Lower leg skin (tissue), 4 donors: ENCODE data around the gene KAZN. TPM values are rescaled to one million over a fixed set of nuclear protein-coding genes. Genes with fewer than 3 reads are reported as not detected.

Experiments
- DNase-seq, 2 donors: peaks; one replicate each; pipeline ENCODE4 v3.0.0-alpha.2; 2019; ENCODE audit warnings: low spot score in 2 of 2
- H3K4me3 ChIP-seq: fragments of 200-600 bp; sonication (generic); 2 replicates; pipeline ENCODE4 v1.5.1; 2017; ENCODE audit warnings: mild to moderate bottlenecking, low read depth; ENCODE audit not compliant: poor library complexity, severe bottlenecking
- POLR2A ChIP-seq, 2 donors: fragments of 450-650 bp; IDR thresholded peaks; one replicate each; pipeline ENCODE4 v1.6.1; 2016 to 2017; ENCODE audit warnings: antibody characterized with exemption in 2 of 2, mild to moderate bottlenecking in 1 of 2, moderate library complexity in 1 of 2
- WGBS, 2 donors: methylation state at CpG; one replicate each; pipeline ENCODE4 v1.1.5; 2018; 5-methylcytosine and 5-hydroxymethylcytosine counted together
- intact Hi-C: fragments of 100-400 bp; cut with DNase I; formaldehyde crosslinking; loops from one replicate; pipeline ENCODE4 v1.15.0; 2023; ENCODE audit warnings: low total_unique reads
- total RNA-seq, 4 donors: library from RNA; depleted of rRNA; stranded (reverse); fragments of >200 nt; gene quantifications; one replicate each; pipeline ENCODE4 v1.1.0, GENCODE V29; 2016
- TF ChIP-seq, protein P1 (sequence below), 3 donors: fragments of 450-650 bp; IDR thresholded peaks; one replicate each; pipeline ENCODE4 v1.5.1; 2016; ENCODE audit warnings: antibody characterized with exemption in 3 of 3, mild to moderate bottlenecking in 3 of 3, moderate library complexity in 2 of 3

Gene KAZN
- total RNA-seq, 4 donors from 2014 or later, result 21.4 to 36.0 (median 28.4) TPM

DNA sequence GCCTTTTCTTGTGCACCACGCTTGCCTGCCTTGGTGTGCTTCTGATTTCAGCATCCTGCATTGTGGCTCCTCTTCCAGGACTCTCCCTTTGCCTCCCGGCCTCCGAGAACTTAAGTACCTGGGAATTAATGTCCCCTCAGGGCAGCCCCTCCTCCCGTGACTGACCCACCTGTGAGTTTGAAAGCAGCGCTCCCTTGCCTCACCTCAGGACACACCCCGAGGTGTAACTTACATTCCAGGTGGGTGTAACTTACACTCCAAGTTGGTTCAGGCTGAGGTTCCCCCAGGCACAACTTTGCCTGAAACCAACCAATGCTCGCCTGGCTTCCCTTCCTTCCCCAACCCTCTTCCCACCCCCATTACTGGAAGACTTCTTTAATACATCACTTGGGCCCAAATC lies 161.4 kb downstream of the KAZN start:
- DNase-seq, result peak in 1 of 2 donors; percentile 30
- H3K4me3 ChIP-seq, result no peak overlapping the region
- no peak for TF ChIP-seq POLR2A (IDR thresholded peaks at IDR 0.05)
- TF ChIP-seq, protein P1, sequence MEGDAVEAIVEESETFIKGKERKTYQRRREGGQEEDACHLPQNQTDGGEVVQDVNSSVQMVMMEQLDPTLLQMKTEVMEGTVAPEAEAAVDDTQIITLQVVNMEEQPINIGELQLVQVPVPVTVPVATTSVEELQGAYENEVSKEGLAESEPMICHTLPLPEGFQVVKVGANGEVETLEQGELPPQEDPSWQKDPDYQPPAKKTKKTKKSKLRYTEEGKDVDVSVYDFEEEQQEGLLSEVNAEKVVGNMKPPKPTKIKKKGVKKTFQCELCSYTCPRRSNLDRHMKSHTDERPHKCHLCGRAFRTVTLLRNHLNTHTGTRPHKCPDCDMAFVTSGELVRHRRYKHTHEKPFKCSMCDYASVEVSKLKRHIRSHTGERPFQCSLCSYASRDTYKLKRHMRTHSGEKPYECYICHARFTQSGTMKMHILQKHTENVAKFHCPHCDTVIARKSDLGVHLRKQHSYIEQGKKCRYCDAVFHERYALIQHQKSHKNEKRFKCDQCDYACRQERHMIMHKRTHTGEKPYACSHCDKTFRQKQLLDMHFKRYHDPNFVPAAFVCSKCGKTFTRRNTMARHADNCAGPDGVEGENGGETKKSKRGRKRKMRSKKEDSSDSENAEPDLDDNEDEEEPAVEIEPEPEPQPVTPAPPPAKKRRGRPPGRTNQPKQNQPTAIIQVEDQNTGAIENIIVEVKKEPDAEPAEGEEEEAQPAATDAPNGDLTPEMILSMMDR (IDR thresholded peaks at IDR 0.05), result no peak
- WGBS, 2 donors, result 44 to 59% methylated on average over 7 of the region's 7 CpGs
- intact Hi-C loops, result no loop called here

DNA sequence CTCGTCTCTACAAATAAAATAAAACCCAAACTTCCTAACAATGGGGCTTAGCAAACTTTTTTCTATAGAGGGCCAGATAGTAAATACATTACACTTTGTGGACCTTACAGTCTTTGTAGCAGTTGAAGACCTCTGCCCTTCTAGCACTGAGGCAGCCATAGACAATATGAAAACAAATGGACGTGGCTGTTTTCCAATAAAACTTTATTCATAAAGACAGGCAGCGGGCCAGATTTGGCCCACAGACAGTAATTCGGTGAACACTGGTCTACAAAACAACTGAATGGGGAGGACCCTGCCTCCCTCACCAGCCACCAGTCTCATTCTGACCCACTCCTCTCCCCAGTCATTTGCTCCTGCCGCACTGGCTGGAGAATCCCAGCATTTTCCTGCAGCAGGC lies 162.3 kb downstream of the KAZN start:
- 96 to 97% methylated on average over 5 of the region's 5 CpGs for WGBS, 2 donors
- TF ChIP-seq, protein P1 (IDR thresholded peaks at IDR 0.05), result no peak
- no peak for TF ChIP-seq POLR2A (IDR thresholded peaks at IDR 0.05)
- no peak for DNase-seq
- intact Hi-C loops, result no loop called here
- H3K4me3 ChIP-seq, result no peak overlapping the region

DNA sequence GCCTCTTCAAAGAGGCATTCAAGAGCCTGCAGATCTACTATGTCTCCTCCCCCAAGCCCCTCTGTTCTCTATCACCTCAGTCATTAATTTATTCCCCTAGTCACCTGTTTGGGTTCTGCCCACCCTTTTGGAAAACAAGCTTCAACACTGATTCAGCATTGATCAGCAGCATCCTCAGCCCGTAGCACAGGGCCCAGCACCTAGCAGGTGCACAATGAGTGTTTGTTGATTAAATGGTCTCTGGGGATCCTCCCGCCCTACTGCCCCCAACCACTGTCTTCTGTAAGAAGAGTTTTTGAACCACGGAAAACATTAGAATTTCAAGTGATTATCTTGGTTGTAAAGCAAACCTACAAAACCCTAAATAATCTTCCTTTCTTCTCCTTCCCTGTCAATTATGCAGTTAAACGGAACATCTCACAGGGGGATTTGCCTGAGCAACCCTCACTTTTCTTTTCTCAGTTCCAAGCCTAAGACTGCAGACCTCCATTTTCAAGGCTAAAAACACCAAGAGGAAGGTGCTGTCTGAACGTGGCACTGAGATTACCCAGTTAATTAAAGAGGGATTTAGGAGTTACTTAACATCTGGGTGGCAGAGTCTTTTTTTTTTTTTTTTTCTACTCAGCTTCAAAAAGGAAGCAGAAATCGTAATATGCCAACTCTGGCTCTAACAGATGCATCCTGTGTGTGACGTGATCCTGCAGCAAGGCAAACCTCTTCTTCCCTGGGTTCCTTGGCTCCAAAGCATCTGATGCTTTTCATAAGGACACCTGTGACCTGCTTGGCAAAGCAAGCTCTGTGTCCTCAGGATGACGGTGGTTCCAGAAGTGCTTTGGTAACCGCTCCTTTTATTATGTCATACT lies 163.0 kb downstream of the KAZN start:
- no peak overlapping the region for H3K4me3 ChIP-seq
- intact Hi-C loops, result no loop called here
- 66 to 70% methylated on average over 9 of the region's 9 CpGs for WGBS, 2 donors
- TF ChIP-seq POLR2A (IDR thresholded peaks at IDR 0.05), result no peak
- TF ChIP-seq, protein P1 (IDR thresholded peaks at IDR 0.05), result no peak
- no peak for DNase-seq

DNA sequence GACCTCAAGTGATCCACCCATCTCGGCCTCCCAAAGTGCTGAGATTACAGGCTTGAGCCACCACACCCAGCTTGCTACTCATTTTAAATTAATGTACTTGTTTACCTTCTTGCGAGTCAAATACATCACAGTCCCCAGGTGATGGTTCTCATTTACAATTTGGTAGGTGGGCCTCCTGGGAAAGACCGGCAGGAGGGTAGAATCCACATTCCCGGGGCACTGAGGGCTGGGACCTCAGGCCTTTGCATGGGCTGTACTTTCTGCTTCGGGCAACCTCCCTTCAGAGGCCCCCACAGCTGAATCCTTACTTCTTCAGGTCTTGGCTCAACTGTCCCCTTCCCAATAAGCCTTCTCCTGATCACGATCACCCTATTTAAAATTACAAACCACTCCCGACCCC lies 165.5 kb downstream of the KAZN start:
- intact Hi-C loops, result no loop called here
- DNase-seq, result no peak
- no peak for TF ChIP-seq POLR2A (IDR thresholded peaks at IDR 0.05)
- TF ChIP-seq, protein P1 (IDR thresholded peaks at IDR 0.05), result no peak
- WGBS, 2 donors, result 81 to 86% methylated on average over 7 of the region's 7 CpGs
- H3K4me3 ChIP-seq, result no peak overlapping the region

DNA sequence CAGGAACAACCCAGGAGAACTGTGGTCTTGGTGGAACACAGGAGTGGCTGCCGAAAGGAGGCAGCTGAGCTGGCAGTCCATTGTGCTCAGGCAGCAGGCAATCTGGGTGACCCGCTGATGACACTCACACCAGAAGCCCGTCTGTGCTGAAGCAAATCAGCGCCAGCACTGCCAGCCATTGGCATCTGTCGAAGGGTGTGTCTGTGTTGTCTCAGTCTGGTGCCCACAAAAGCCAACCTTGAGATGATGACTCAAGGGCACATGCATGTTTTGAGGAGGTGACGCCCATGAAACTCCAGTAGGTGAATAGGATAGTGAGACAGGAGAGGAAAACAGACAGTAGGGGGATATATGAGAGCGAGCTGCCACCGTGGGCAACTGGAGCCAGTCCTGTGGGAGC lies 167.3 kb downstream of the KAZN start:
- no peak overlapping the region for H3K4me3 ChIP-seq
- intact Hi-C loops, result no loop called here
- peak; percentile 84 to 92 for DNase-seq
- 58 to 60% methylated on average over 8 of the region's 8 CpGs for WGBS, 2 donors
- TF ChIP-seq POLR2A (IDR thresholded peaks at IDR 0.05), result no peak
- TF ChIP-seq, protein P1 (IDR thresholded peaks at IDR 0.05), result no peak
